Astrocyte (in vitro differentiated cells and primary cell): ENCODE results near the gene CA12. TPM values are rescaled to one million over a fixed set of nuclear protein-coding genes. Genes with fewer than 3 reads are reported as not detected.

Experiments
- DNase-seq: peaks from one replicate; pipeline ENCODE4 v3.0.0-alpha.2; 2010; ENCODE audit warnings: low read depth
- FAIRE-seq: peaks from 2 replicates; lab custom pipeline; 2011; peaks lifted over from hg19 to GRCh38; lab: Jason Lieb, UNC
- H2AFZ ChIP-seq: 2 replicates; pipeline ENCODE4 v1.6.0; 2012; ENCODE audit warnings: low read depth, low read length, inconsistent platforms
- H3K27ac ChIP-seq: 2 replicates; pipeline ENCODE4 v1.5.1; 2011; ENCODE audit warnings: low read depth, low read length, inconsistent platforms
- H3K27me3 ChIP-seq: 2 replicates; pipeline ENCODE4 v1.6.0; 2011; ENCODE audit warnings: low read length, inconsistent platforms; ENCODE audit not compliant: insufficient read depth
- H3K36me3 ChIP-seq: 2 replicates; pipeline ENCODE4 v1.5.1; 2011; ENCODE audit warnings: low read length, inconsistent platforms; ENCODE audit not compliant: insufficient read depth
- H3K4me1 ChIP-seq: 2 replicates; pipeline ENCODE4 v1.5.1; 2011; ENCODE audit warnings: low read length, inconsistent platforms; ENCODE audit not compliant: insufficient read depth
- H3K4me2 ChIP-seq: 2 replicates; pipeline ENCODE4 v1.6.0; 2012; ENCODE audit warnings: low read length, inconsistent platforms
- H3K4me3 ChIP-seq: 2 replicates; pipeline ENCODE4 v1.5.1; 2011; ENCODE audit warnings: low read depth, mild to moderate bottlenecking, low read length, inconsistent platforms; ENCODE audit not compliant: insufficient read depth
- H3K79me2 ChIP-seq: 2 replicates; pipeline ENCODE4 v1.6.0; 2012; ENCODE audit warnings: mild to moderate bottlenecking, low read length, inconsistent platforms; ENCODE audit not compliant: insufficient read depth
- H3K9ac ChIP-seq: 2 replicates; pipeline ENCODE4 v1.6.0; 2012; ENCODE audit warnings: mild to moderate bottlenecking, low read length, inconsistent platforms
- H3K9me3 ChIP-seq: 2 replicates; pipeline ENCODE4 v1.5.1; 2012; ENCODE audit warnings: low read depth, mild to moderate bottlenecking, low read length, inconsistent platforms; ENCODE audit not compliant: insufficient read depth
- H4K20me1 ChIP-seq: 2 replicates; pipeline ENCODE4 v1.6.0; 2012; ENCODE audit warnings: low read length, inconsistent platforms; ENCODE audit not compliant: insufficient read depth
- H3K27ac Mint-ChIP-seq: one replicate; pipeline ENCODE4 v1.8.0; 2021; ENCODE audit warnings: mild to moderate bottlenecking, mixed read lengths; ENCODE audit not compliant: unreplicated experiment
- H3K27me3 Mint-ChIP-seq: one replicate; pipeline ENCODE4 v1.8.0; 2021; ENCODE audit warnings: low read depth, mixed read lengths; ENCODE audit not compliant: unreplicated experiment
- H3K36me3 Mint-ChIP-seq: one replicate; pipeline ENCODE4 v1.8.0; 2021; ENCODE audit warnings: low read depth, mixed read lengths; ENCODE audit not compliant: unreplicated experiment
- H3K4me1 Mint-ChIP-seq: one replicate; pipeline ENCODE4 v1.8.0; 2021; ENCODE audit warnings: low read depth, mixed read lengths; ENCODE audit not compliant: unreplicated experiment
- H3K4me3 Mint-ChIP-seq: one replicate; pipeline ENCODE4 v1.8.0; 2021; ENCODE audit warnings: mild to moderate bottlenecking, moderate library complexity, mixed read lengths; ENCODE audit not compliant: unreplicated experiment
- H3K9me3 Mint-ChIP-seq: one replicate; pipeline ENCODE4 v1.8.0; 2021; ENCODE audit warnings: mild to moderate bottlenecking, mixed read lengths; ENCODE audit not compliant: unreplicated experiment
- EZH2 ChIP-seq: IDR thresholded peaks from 2 replicates; pipeline ENCODE4 v1.6.1; 2012; ENCODE audit warnings: mild to moderate bottlenecking, low read length, inconsistent platforms; ENCODE audit not compliant: insufficient read depth
- total RNA-seq: library from RNA; stranded (reverse); gene quantifications from 2 replicates; pipeline ENCODE4 v1.2.1, GENCODE V29; 2021
- TF ChIP-seq, protein P1 (sequence below): IDR thresholded peaks from 2 replicates; pipeline ENCODE4 v1.5.1; 2011; ENCODE audit warnings: low read depth, mild to moderate bottlenecking, inconsistent platforms, low read length, moderate library complexity; ENCODE audit not compliant: insufficient read depth

Gene CA12
- total RNA-seq, 1 donor from 2014 or later, result 0.54 TPM

DNA sequence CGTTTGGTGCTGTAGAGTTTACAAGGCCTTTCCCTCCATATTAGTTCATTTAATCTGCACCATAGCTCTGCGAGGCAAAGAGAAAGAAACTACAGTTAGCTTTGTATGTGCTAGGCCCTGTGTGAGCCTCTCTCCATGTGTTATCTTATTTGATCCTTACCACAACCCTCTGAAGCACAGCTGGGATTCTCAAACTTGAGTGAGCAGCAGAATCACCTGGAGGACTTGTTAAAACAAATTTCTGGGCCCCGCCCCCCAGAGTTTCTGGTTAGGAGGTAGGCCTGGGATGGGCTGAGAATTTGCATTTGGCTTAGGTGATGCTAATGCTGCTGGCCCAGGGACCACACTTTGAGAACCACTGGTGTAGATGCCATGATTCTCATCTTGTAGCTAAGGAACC lies 12.3 kb downstream of the CA12 start:
- Mint-ChIP-seq H3K36me3 (no peaks in the 10 kb centered on the region), H3K9me3 (no peaks in the 10 kb centered on the region), H3K4me1 (peaks cover 14% of the 10 kb centered on the region), H3K27ac (no peak overlapping the region), H3K4me3 (no peak overlapping the region), H3K27me3 (peaks cover 16% of the 10 kb centered on the region)
- FAIRE-seq, result no peak
- H3K79me2 ChIP-seq, result peaks cover 12% of the 10 kb centered on the region
- H3K4me2 ChIP-seq, result no peak overlapping the region
- H2AFZ ChIP-seq, result no peak overlapping the region
- no peaks in the 10 kb centered on the region for H3K9me3 ChIP-seq
- no peak overlapping the region for H3K27ac ChIP-seq
- H3K4me3 ChIP-seq, result no peak overlapping the region
- H3K36me3 ChIP-seq, result peaks cover 3% of the 10 kb centered on the region
- no peak for DNase-seq
- no peak for TF ChIP-seq EZH2
- TF ChIP-seq, protein P1, sequence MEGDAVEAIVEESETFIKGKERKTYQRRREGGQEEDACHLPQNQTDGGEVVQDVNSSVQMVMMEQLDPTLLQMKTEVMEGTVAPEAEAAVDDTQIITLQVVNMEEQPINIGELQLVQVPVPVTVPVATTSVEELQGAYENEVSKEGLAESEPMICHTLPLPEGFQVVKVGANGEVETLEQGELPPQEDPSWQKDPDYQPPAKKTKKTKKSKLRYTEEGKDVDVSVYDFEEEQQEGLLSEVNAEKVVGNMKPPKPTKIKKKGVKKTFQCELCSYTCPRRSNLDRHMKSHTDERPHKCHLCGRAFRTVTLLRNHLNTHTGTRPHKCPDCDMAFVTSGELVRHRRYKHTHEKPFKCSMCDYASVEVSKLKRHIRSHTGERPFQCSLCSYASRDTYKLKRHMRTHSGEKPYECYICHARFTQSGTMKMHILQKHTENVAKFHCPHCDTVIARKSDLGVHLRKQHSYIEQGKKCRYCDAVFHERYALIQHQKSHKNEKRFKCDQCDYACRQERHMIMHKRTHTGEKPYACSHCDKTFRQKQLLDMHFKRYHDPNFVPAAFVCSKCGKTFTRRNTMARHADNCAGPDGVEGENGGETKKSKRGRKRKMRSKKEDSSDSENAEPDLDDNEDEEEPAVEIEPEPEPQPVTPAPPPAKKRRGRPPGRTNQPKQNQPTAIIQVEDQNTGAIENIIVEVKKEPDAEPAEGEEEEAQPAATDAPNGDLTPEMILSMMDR, result no peak
- H3K27me3 ChIP-seq, result no peaks in the 10 kb centered on the region
- H3K4me1 ChIP-seq, result peaks cover 27% of the 10 kb centered on the region
- H4K20me1 ChIP-seq, result no peaks in the 10 kb centered on the region
- no peak overlapping the region for H3K9ac ChIP-seq

DNA sequence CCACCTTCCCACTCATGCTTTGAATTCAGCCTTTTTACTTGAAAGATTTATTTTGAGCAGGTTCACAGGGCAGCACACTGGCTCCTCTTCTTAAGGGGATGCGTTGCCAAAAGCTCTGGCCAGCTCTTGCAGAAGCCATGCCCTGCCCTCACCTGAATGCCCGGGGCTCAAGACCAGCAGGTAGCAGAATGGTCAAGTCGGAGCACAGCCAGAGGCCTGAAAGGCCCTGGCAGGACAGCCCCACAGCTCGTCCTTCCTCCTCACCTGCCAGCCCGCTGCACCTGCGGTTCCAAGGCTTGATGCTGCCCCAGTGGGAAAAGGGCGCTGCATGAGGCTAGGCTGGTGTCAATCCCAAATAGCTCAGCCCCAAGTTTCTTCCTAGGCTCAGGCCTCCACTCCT lies 13.1 kb downstream of the CA12 start:
- no peaks in the 10 kb centered on the region for H3K36me3 Mint-ChIP-seq
- H2AFZ ChIP-seq, result no peak overlapping the region
- DNase-seq, result no peak
- no peaks in the 10 kb centered on the region for H4K20me1 ChIP-seq
- no peak overlapping the region for H3K4me3 ChIP-seq
- no peak overlapping the region for H3K9ac ChIP-seq
- H3K27me3 ChIP-seq, result no peaks in the 10 kb centered on the region
- H3K36me3 ChIP-seq, result peaks cover 3% of the 10 kb centered on the region
- peaks cover 16% of the 10 kb centered on the region for H3K27me3 Mint-ChIP-seq
- H3K27ac Mint-ChIP-seq, result no peak overlapping the region
- no peaks in the 10 kb centered on the region for H3K9me3 ChIP-seq
- no peaks in the 10 kb centered on the region for H3K9me3 Mint-ChIP-seq
- no peak for FAIRE-seq
- no peak overlapping the region for H3K27ac ChIP-seq
- no peak overlapping the region for H3K4me3 Mint-ChIP-seq
- peaks cover 4% of the 10 kb centered on the region for H3K79me2 ChIP-seq
- H3K4me2 ChIP-seq, result no peak overlapping the region
- H3K4me1 Mint-ChIP-seq, result peaks cover 9% of the 10 kb centered on the region
- TF ChIP-seq, protein P1, result no peak
- no peak for TF ChIP-seq EZH2
- peaks cover 19% of the 10 kb centered on the region for H3K4me1 ChIP-seq

DNA sequence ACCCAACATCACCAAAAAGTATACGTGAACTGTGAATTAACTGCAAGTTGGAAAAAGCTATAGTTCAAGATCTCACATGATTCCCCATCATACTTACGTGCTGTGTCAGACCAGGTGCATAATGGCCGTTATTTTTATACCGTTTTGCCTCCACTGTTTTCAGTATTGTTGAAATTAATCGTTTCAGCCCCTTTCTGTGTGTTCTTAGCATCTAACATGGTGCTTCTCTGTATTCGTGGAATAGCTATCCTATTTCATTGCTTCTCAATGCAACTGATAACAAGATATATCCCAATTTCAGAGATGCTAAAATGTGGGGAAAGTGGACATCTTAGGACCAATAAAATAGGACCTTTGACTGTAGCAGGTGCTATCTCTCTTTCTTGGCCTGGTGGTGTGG lies 13.7 kb downstream of the CA12 start:
- no peaks in the 10 kb centered on the region for H4K20me1 ChIP-seq
- no peak overlapping the region for H2AFZ ChIP-seq
- H3K27me3 Mint-ChIP-seq, result peaks cover 19% of the 10 kb centered on the region
- H3K27me3 ChIP-seq, result no peaks in the 10 kb centered on the region
- no peaks in the 10 kb centered on the region for H3K36me3 Mint-ChIP-seq
- peaks cover 15% of the 10 kb centered on the region for H3K4me1 ChIP-seq
- TF ChIP-seq EZH2, result no peak
- TF ChIP-seq, protein P1, result no peak
- peaks cover 9% of the 10 kb centered on the region for H3K4me1 Mint-ChIP-seq
- H3K9me3 ChIP-seq, result no peaks in the 10 kb centered on the region
- H3K79me2 ChIP-seq, result no peaks in the 10 kb centered on the region
- H3K27ac ChIP-seq, result no peak overlapping the region
- FAIRE-seq (no peak), DNase-seq (no peak)
- H3K27ac Mint-ChIP-seq, result no peak overlapping the region
- peaks cover 3% of the 10 kb centered on the region for H3K36me3 ChIP-seq
- no peak overlapping the region for H3K4me2 ChIP-seq
- H3K4me3 Mint-ChIP-seq, result no peak overlapping the region
- no peak overlapping the region for H3K4me3 ChIP-seq
- no peak overlapping the region for H3K9ac ChIP-seq
- peaks cover 1% of the 10 kb centered on the region for H3K9me3 Mint-ChIP-seq
